Progenitor cell of endocrine pancreas (in vitro differentiated cells): ENCODE data around the gene TXNDC11. TPM values are rescaled to one million over a fixed set of nuclear protein-coding genes. Genes with fewer than 3 reads are reported as not detected.

ENCODE experiments used
- DNase-seq: peaks from one replicate; pipeline ENCODE4 v3.0.0; 2021; ENCODE audit warnings: low spot score; ENCODE audit not compliant: unreplicated experiment
- H3K27ac Mint-ChIP-seq: 2 replicates; pipeline ENCODE4 v1.8.0; 2021; ENCODE audit warnings: mild to moderate bottlenecking, moderate library complexity, mixed read lengths
- H3K27me3 Mint-ChIP-seq: 2 replicates; pipeline ENCODE4 v1.8.0; 2021; ENCODE audit warnings: mixed read lengths
- H3K36me3 Mint-ChIP-seq: 2 replicates; pipeline ENCODE4 v1.8.0; 2022; ENCODE audit warnings: mixed read lengths; ENCODE audit not compliant: insufficient read depth
- H3K4me1 Mint-ChIP-seq: 2 replicates; pipeline ENCODE4 v1.8.0; 2021; ENCODE audit warnings: low read depth, mixed read lengths
- H3K4me3 Mint-ChIP-seq: 2 replicates; pipeline ENCODE4 v1.8.0; 2021; ENCODE audit warnings: low read depth, mild to moderate bottlenecking, moderate library complexity, mixed read lengths
- H3K9me3 Mint-ChIP-seq: 2 replicates; pipeline ENCODE4 v1.8.0; 2021; ENCODE audit warnings: low read depth, mixed read lengths
- total RNA-seq: library from RNA; stranded (reverse); gene quantifications from 2 replicates; pipeline ENCODE4 v1.2.1, GENCODE V29; 2021
- TF ChIP-seq, protein P1 (sequence below): fragments of 200-600 bp; sonication (generic); IDR thresholded peaks from one replicate; pipeline ENCODE4 v1.5.0; 2021; ENCODE audit warnings: antibody characterized with exemption, mild to moderate bottlenecking; ENCODE audit not compliant: unreplicated experiment

Gene TXNDC11
- total RNA-seq, 1 donor from 2014 or later: 30.8 TPM

GRCh38 chr16:11783319-11784037 is 40.8 kb upstream of the TXNDC11 start:
- H3K27me3 Mint-ChIP-seq: no peaks in the 10 kb centered on the region
- TF ChIP-seq, protein P1, sequence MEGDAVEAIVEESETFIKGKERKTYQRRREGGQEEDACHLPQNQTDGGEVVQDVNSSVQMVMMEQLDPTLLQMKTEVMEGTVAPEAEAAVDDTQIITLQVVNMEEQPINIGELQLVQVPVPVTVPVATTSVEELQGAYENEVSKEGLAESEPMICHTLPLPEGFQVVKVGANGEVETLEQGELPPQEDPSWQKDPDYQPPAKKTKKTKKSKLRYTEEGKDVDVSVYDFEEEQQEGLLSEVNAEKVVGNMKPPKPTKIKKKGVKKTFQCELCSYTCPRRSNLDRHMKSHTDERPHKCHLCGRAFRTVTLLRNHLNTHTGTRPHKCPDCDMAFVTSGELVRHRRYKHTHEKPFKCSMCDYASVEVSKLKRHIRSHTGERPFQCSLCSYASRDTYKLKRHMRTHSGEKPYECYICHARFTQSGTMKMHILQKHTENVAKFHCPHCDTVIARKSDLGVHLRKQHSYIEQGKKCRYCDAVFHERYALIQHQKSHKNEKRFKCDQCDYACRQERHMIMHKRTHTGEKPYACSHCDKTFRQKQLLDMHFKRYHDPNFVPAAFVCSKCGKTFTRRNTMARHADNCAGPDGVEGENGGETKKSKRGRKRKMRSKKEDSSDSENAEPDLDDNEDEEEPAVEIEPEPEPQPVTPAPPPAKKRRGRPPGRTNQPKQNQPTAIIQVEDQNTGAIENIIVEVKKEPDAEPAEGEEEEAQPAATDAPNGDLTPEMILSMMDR: no peak
- peaks cover 2% of the 10 kb centered on the region for H3K36me3 Mint-ChIP-seq
- no peaks in the 10 kb centered on the region for H3K9me3 Mint-ChIP-seq
- H3K27ac Mint-ChIP-seq: peak overlapping the region; percentile 62
- no peak overlapping the region for H3K4me3 Mint-ChIP-seq
- DNase-seq: no peak
- H3K4me1 Mint-ChIP-seq: peaks cover 9% of the 10 kb centered on the region

- DNase-seq: no peak
- TF ChIP-seq, protein P1: no peak
- Mint-ChIP-seq H3K36me3 (peaks cover 3% of the 10 kb centered on the region), H3K4me1 (peaks cover 9% of the 10 kb centered on the region), H3K27ac (peak overlapping the region; percentile 86), H3K9me3 (no peaks in the 10 kb centered on the region), H3K27me3 (no peaks in the 10 kb centered on the region), H3K4me3 (no peak overlapping the region)
These were observed 39.1 kb upstream of the TXNDC11 start for GRCh38 chr16:11781773-11782172.

DNA sequence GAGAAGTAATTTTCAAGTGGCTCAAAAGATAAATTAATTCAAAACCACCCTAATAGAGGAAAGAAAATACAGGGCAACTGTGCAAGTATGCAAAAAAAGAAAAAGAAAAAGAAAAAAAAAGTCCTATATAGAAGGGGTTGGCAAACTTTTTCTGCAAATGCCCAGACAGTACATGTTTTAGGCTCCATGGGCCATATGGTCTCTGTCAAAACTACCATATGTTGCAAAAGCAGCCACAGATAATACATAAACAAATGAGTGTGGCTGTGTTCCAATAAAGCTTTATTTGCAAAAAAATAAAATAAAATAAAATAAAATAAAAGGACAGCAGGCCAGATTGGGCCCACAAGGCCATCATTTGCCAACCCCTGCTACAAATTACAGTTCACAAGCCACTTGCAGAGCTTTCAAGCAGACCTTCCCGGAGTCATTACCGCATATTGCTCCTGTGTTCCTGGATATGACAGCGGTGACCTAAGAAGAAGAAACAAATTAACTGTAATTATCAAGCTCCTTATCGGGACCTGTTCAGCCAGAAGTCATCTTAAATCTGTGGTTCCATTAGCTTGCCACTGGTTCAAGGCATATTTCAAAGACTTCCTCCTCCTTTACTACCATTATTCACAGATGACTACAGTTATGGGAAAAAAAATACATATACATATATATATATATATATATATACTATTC is 38.5 kb upstream of the TXNDC11 start:
- Mint-ChIP-seq H3K4me3 (no peak overlapping the region), H3K27me3 (no peaks in the 10 kb centered on the region), H3K36me3 (peaks cover 2% of the 10 kb centered on the region), H3K27ac (no peak overlapping the region), H3K9me3 (no peaks in the 10 kb centered on the region), H3K4me1 (peaks cover 6% of the 10 kb centered on the region)
- TF ChIP-seq, protein P1: no peak
- DNase-seq: no peak

GRCh38 chr16:11779074-11779473 is 36.4 kb upstream of the TXNDC11 start:
- H3K4me3 Mint-ChIP-seq: no peak overlapping the region
- no peaks in the 10 kb centered on the region for H3K27me3 Mint-ChIP-seq
- H3K27ac Mint-ChIP-seq: no peak overlapping the region
- no peak for DNase-seq
- peaks cover 4% of the 10 kb centered on the region for H3K36me3 Mint-ChIP-seq
- H3K9me3 Mint-ChIP-seq: no peaks in the 10 kb centered on the region
- TF ChIP-seq, protein P1: no peak
- H3K4me1 Mint-ChIP-seq: peaks cover 6% of the 10 kb centered on the region

- no peak overlapping the region for H3K4me3 Mint-ChIP-seq
- no peak overlapping the region for H3K27ac Mint-ChIP-seq
- H3K9me3 Mint-ChIP-seq: no peaks in the 10 kb centered on the region
- DNase-seq: no peak
- TF ChIP-seq, protein P1: no peak
- H3K27me3 Mint-ChIP-seq: no peaks in the 10 kb centered on the region
- H3K36me3 Mint-ChIP-seq: peaks cover 17% of the 10 kb centered on the region
- H3K4me1 Mint-ChIP-seq: no peaks in the 10 kb centered on the region
These were observed 31.5 kb upstream of the TXNDC11 start for GRCh38 chr16:11774065-11774626.
